Measurements from ENCODE around the gene PPIF. TPM values are rescaled to one million over a fixed set of nuclear protein-coding genes. Genes with fewer than 3 reads are reported as not detected.

Gene PPIF
- total RNA-seq, 2 donors from 2014 or later = 102 to 104 TPM

DNA sequence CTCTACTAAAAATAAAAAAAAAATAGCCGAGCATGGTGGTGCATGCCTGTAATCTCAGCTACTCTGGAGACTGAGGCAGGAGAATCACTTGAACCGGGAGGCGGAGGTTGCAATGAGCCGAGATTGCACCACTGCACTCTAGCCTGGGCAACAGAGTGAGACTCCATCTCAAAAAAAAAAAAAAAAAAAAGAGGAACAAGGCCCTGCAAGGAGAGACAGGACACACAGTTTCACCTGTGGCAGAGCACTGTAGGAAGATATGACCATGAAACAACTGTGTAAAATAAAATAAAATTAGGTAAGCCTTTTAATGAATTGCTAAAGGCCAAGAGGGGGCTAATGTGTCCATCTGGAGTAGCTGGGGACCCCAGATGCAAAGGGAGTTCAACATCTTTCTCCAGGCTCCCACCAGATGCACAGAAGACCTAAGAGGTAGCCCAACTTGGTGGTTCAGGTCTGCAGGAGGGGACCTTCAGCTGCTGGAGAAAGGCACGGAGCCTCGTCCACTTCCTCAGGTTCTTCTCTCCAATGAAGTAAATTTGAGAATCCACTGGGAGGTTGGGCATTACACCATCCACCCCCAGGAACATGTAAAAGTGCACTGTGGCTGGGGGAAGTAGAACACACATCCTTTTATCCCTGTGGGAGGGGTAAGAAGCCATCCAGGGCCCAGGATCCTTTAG is 12.7 kb downstream of the PPIF start:
- Mint-ChIP-seq H3K9me3 (no peaks in the 10 kb centered on the region), H3K4me1 (ENCODE audit: low read depth) (peaks cover 26% of the 10 kb centered on the region), H3K4me3 (no peak overlapping the region), H3K27ac (no peak overlapping the region), H3K36me3 (ENCODE audit: insufficient read depth in 2 of 2) (peaks cover 0 to 9% of the 10 kb centered on the region in 2 donors), H3K27me3 (ENCODE audit: low read depth) (peaks cover 6% of the 10 kb centered on the region)
- DNase-seq (no peak), ATAC-seq (replicated peaks in 1 of 2) (no peak)

DNA sequence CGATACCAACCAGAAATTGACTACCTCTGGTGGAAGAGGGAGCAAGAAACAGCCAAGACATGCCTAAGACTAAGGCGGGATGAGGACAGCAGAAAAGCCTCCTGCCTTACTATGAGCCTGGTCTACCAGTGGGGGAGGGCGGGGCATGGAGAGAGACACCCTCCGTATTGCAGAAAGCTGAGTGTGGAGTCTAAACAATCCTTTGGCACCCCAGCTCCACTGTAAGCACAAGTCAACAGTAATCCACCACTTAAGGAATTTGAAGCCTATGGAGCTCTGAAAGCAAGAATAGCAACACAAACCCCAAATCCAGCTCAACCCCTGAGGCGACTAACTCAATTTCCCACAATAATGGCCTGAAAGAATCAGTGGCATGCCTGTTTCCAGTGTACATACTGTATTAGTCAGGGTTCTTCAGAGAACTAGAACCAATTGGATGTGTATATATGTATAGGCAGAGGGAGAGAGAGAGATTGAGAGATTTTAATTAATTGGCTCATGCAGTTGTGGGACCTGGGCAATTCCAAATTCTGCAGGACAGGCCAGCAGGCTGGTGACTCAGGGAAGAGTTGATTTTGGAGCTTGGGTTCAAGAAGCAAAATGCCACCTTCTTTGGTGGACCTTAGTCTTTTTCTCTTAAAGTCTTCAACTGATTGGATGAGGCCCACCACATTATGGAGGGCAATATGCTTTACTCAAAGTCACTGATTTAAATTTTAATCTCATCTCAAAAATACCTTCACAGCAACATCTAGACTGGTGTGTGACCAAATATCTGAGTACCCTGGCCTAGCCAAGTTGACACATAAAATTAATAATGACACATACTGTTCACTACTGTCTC is 13.5 kb downstream of the PPIF start:
- ATAC-seq (replicated peaks in 1 of 2) = no peak
- Mint-ChIP-seq H3K9me3 (no peaks in the 10 kb centered on the region), H3K4me1 (ENCODE audit: low read depth) (peaks cover 19% of the 10 kb centered on the region), H3K27me3 (ENCODE audit: low read depth) (peaks cover 8% of the 10 kb centered on the region), H3K4me3 (no peak overlapping the region), H3K27ac (peak overlapping the region; percentile 24), H3K36me3 (ENCODE audit: insufficient read depth in 2 of 2) (peaks cover 0 to 2% of the 10 kb centered on the region in 2 donors)
- DNase-seq = no peak

DNA sequence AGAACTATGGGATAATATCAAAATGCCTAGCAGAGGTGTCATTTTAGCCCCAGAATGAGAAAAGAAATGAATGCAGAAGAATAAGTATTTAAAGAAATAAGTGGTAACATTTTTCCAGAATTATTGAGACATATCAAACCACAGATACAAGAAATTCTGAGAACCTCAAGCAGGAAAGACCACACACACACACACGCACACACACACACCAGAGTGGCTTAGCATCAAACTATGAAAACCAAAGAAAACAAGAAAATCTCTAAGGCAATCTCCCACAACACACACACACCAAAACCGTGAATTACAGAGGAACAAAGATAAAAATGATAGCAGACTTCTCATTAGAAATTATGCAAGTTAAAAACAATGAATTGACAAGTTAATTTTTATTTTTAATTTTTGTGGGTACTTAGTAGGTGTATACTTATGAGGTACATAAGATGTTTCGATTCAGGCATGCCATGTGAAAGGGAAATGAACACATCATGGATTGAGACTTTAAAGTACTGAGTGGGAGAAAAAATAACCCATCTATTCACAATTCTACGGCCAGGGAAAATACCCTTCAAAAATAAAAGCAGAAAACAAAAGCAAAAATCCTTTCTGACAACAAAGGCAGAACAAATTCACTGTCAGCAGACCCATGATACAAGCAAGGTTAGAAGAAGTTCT is 14.6 kb downstream of the PPIF start:
- peaks cover 12% of the 10 kb centered on the region for H3K4me1 Mint-ChIP-seq (ENCODE audit: low read depth)
- no peak overlapping the region for H3K4me3 Mint-ChIP-seq
- H3K27ac Mint-ChIP-seq = peak overlapping the region; percentile 24
- H3K36me3 Mint-ChIP-seq (ENCODE audit: insufficient read depth in 2 of 2) = no peaks in the 10 kb centered on the region
- DNase-seq (no peak), ATAC-seq (replicated peaks in 1 of 2) (no peak)
- H3K9me3 Mint-ChIP-seq = no peaks in the 10 kb centered on the region
- H3K27me3 Mint-ChIP-seq (ENCODE audit: low read depth) = peaks cover 8% of the 10 kb centered on the region

DNA sequence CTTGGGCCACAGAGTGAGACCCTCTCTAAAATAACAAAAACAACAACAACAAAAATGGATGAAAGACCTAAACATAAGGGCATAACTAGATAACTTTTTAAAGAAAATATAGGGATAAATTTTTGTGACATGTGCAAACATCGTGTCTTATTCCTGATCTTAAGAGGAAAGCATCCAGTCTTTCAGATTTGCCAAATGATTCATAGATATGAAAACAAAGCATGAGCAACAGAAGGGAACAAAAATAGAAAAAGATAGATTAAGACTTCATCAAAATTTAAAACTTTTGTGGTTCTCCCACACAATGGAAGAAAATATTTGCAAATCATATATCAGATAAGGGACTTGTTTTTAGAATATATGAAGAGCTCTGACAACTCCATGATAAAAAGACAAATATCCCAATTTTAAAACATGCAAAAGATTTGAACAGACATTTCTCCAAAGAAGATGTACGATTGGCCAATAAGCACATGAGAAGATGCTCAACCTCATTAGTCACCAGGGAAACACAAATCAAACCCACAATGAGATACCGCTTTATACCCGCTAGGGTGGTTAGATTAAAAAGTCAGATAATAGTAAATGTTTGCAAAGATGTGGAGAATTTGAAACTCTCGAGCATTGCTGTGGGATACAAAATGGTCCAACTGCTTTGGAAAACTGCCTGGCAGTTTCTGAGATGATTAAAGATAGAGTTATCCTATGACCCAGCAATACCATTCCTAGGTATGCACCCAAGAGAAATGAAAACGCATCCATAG is 20.3 kb downstream of the PPIF start:
- ATAC-seq (replicated peaks in 1 of 2) = no peak
- Mint-ChIP-seq H3K27ac (no peak overlapping the region), H3K4me1 (ENCODE audit: low read depth) (no peaks in the 10 kb centered on the region), H3K27me3 (ENCODE audit: low read depth) (peaks cover 8% of the 10 kb centered on the region), H3K9me3 (peaks cover 0 to 5% of the 10 kb centered on the region in 2 donors), H3K4me3 (no peak overlapping the region), H3K36me3 (ENCODE audit: insufficient read depth in 2 of 2) (peaks cover 3 to 4% of the 10 kb centered on the region in 2 donors)
- no peak for DNase-seq

DNA sequence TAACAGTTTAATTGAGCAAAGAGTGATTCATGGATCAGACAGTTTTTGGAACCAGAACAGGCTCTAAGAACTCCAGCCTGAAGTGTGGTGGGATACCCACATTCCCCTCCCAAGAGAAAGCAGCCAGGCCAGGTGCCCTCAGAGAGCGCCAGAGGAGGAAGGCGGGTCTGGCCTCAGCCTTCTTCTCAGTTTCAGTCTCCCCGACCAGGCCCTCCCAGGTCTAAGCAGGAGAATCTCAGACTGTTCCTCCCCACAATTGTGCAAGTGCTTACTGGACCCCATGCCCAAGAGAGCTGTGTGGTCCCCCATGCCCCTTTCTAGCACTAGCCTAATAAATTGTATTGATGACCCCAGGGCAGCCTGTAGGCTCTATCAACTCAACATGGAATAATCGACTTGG is 25.6 kb downstream of the PPIF start:
- peaks cover 4% of the 10 kb centered on the region for H3K4me1 Mint-ChIP-seq (ENCODE audit: low read depth)
- H3K27me3 Mint-ChIP-seq (ENCODE audit: low read depth) = no peaks in the 10 kb centered on the region
- DNase-seq (no peak), ATAC-seq (replicated peaks in 1 of 2) (no peak)
- peaks cover 0 to 5% of the 10 kb centered on the region in 2 donors for H3K9me3 Mint-ChIP-seq
- no peak overlapping the region for H3K27ac Mint-ChIP-seq
- peaks cover 4 to 5% of the 10 kb centered on the region in 2 donors for H3K36me3 Mint-ChIP-seq (ENCODE audit: insufficient read depth in 2 of 2)
- H3K4me3 Mint-ChIP-seq = no peak overlapping the region

DNA sequence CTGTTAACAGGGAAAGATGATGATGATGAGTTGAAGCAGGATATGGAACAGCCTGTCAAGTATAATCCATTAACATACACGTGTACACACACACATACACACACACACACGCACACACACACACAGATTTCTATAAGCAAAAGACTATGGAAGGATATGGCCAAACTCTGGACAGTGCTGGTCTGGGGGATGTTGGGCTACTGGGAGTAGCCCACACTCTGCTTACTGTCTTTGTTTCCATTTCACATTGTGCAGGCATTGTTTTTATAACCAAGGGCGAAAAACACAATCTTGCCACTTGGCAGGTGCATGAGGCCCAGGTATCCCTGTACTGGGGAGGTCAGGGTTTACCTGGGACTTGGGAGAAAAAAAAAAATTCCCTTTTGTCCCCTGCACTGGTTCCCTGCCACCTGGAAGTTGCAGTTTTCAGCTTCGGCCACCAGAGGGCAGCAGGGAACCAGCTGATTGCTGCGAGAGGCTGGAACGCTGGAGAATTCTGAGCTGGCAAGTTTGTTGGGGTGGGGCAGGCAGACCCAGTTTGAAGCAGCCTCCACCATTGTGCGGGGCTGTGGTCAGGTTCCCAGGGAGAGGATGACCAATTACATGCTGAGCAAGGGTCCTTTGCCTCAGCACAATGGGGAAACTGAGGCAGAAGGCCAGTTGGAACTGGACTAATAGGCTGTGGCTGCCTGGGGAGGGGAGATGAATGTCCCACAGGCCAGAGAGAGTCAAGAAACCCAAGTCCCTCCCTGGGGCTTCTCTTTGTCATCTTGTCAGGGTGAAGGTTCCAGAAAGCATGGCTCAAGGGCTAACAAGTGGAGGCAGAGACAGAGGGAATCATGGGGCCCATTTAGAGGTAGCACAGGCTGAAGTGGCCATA is 27.3 kb downstream of the PPIF start:
- ATAC-seq (replicated peaks in 1 of 2) (peak; percentile 72 to 75), DNase-seq (peak; percentile 70 to 78)
- peaks cover 0 to 5% of the 10 kb centered on the region in 2 donors for H3K9me3 Mint-ChIP-seq
- no peak overlapping the region for H3K27ac Mint-ChIP-seq
- H3K27me3 Mint-ChIP-seq (ENCODE audit: low read depth) = no peaks in the 10 kb centered on the region
- H3K4me3 Mint-ChIP-seq = no peak overlapping the region
- peaks cover 4% of the 10 kb centered on the region for H3K4me1 Mint-ChIP-seq (ENCODE audit: low read depth)
- peaks cover 4 to 5% of the 10 kb centered on the region in 2 donors for H3K36me3 Mint-ChIP-seq (ENCODE audit: insufficient read depth in 2 of 2)

DNA sequence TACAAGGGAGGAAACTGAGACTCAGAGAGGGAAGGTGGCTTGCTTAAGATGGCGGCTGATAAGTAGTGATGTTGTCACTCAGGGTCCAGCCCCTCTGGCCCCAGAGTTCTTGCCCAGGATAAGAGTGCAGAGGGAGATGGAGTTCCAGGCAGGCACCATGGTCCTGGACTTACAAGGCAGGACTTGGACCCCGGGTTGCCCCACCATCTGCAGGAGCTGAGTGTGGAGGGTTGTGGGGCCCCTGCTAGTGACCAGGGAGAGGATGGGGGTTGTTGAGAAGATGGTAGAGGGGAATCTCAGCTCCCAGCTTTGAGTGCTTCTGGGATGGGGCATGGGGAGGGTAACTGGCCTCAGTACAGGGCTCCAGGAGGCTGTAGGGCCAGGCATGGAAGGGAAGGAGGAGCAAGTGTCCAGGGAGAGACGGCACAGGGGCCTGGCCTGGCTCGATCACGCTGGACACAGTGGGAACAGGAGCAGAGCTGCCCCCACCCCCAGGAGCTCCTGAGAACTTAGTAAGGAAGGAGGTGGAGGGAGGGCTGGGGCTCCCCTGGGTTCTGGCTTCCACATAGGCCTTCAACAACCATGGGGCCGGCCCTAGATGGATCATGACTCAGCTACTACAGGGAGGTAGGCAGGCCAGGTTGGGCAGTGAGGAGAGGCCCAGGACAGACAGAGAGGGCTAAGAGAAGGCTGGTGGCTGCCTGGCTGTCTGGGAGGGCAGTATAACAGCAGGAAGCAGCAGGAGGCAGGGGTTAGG is 28.2 kb downstream of the PPIF start:
- Mint-ChIP-seq H3K9me3 (peaks cover 0 to 2% of the 10 kb centered on the region in 2 donors), H3K27ac (no peak overlapping the region), H3K36me3 (ENCODE audit: insufficient read depth in 2 of 2) (peaks cover 2 to 5% of the 10 kb centered on the region in 2 donors), H3K27me3 (ENCODE audit: low read depth) (no peaks in the 10 kb centered on the region), H3K4me1 (ENCODE audit: low read depth) (peaks cover 4% of the 10 kb centered on the region), H3K4me3 (no peak overlapping the region)
- ATAC-seq (replicated peaks in 1 of 2) (no peak), DNase-seq (no peak)

DNA sequence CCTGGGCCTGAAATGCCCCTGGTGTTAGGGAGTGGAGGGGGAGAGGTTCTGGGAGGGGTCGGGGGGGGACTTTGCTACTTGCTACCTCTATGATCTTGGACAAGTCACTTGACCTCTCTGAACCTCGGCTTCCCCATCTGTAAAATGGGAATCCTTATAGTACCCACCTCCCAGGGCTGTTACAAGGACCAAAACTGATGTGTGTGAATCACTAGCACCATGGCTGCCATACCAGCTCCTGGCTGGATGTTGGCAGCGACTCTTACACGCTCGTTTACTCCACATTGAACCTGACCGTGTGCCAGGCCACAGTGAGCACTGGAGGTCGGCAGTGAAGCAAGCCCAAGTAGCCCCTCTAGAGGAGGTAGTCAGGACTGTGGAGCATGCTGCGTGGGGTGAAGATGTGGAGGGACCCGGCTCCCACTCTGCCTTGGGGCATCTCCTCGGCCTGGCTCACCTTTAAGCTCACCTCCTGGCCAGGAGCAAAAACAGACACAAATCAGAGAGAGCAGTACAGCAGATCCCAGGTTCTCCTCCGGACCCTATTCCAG is 28.9 kb downstream of the PPIF start:
- no peak for DNase-seq
- Mint-ChIP-seq H3K36me3 (ENCODE audit: insufficient read depth in 2 of 2) (peaks cover 2 to 5% of the 10 kb centered on the region in 2 donors), H3K27me3 (ENCODE audit: low read depth) (no peaks in the 10 kb centered on the region), H3K4me1 (ENCODE audit: low read depth) (peaks cover 4% of the 10 kb centered on the region), H3K9me3 (peaks cover 0 to 2% of the 10 kb centered on the region in 2 donors), H3K4me3 (no peak overlapping the region), H3K27ac (no peak overlapping the region)
- no peak for ATAC-seq (replicated peaks in 1 of 2)

DNA sequence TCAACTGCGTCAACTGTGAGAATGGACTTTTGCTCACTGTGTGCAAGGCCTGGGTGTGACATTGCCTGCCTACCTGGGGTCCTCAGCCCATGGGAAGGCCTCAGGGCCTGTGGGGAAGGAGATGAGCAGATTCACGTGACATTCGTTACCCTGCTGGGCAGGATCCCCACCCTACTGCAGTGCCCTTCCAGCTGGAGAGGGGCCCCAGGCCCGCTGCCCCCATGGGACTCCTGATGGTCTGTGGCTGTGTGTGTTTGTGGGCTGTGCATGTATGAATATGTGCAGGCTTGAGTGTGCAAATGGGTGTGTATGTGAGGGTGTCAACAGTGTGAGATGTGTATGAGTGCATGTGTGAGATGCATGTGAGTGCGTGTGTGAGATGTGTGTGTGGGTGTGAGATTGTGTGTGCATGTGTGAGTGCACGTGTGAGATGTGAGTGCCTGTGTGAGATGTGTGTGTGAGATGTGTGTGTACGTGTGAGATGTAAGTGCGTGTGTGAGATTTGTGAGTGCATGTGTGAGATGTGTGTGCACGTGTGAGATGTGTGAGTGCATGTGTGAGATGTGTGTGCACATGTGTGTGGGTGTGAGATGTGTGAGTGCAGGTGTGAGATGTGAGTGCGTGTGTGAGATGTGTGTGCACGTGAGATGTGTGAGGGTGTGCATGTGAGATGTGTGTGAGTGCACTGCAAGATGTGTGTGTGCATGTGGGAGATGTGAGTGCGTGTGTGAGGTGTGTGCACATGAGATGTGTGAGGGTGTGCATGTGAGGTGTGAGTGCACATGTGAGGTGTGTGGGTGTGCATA is 29.7 kb downstream of the PPIF start:
- no peak overlapping the region for H3K27ac Mint-ChIP-seq
- H3K36me3 Mint-ChIP-seq (ENCODE audit: insufficient read depth in 2 of 2) = peaks cover 0 to 2% of the 10 kb centered on the region in 2 donors
- H3K4me3 Mint-ChIP-seq = no peak overlapping the region
- DNase-seq (no peak), ATAC-seq (replicated peaks in 1 of 2) (no peak)
- H3K4me1 Mint-ChIP-seq (ENCODE audit: low read depth) = peaks cover 4% of the 10 kb centered on the region
- H3K9me3 Mint-ChIP-seq = no peaks in the 10 kb centered on the region
- no peaks in the 10 kb centered on the region for H3K27me3 Mint-ChIP-seq (ENCODE audit: low read depth)

DNA sequence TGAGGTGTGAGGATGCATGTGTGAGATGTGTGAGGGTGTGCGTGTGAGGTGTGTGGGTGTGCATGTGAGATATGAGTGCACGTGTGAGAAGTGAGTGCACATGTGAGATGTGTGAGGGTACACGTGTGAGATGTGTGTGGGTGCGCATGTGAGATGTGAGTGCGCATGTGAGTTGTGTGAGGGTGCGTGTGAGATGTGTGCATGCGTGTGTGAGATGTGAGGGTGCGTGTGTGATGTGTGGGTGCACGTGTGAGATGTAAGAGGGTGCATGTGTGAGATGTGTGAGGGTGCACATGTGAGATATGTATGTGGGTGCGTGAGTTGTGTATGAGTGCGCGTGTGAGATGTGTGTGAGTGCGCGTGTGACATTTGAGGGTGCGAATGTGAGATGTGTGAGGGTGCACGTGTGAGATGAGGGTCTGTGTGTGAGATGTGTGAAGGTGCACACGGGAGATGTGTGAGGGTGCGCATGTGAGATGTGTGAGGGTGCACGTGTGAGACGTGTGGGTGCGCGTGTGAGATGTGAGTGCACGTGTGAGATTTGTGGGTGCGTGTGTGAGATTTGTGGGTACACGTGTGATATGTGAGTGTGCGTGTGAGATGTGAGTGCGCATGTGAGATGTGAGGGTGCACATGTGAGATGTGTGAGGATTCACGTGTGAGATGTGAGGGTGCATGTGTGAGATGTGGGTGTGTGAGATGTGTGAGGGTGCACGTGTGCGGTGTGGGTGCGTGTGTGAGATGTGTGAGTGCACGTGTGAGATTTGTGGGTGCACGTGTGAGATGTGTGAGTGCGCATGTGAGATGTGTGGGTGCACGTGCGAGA is 30.5 kb downstream of the PPIF start:
- no peak overlapping the region for H3K4me3 Mint-ChIP-seq
- H3K9me3 Mint-ChIP-seq = no peaks in the 10 kb centered on the region
- H3K4me1 Mint-ChIP-seq (ENCODE audit: low read depth) = peaks cover 4% of the 10 kb centered on the region

More for the DNA sequence above, 30.5 kb downstream of the PPIF start:
- Mint-ChIP-seq H3K36me3 (ENCODE audit: insufficient read depth in 2 of 2) (peaks cover 0 to 2% of the 10 kb centered on the region in 2 donors), H3K27ac (no peak overlapping the region), H3K27me3 (ENCODE audit: low read depth) (no peaks in the 10 kb centered on the region)
- ATAC-seq (replicated peaks in 1 of 2) = no peak
- DNase-seq = no peak
